Embryonic facial prominence (tissue), 1 donor: ENCODE data around the gene FBXL7.

Source experiments
- DNase-seq: peaks from one replicate; pipeline ENCODE4 v3.0.0-alpha.2; 2016; ENCODE audit errors: extremely low spot score

FBXL7 gene

GRCh38 chr5:15655683-15656082 lies 155.7 kb downstream of the FBXL7 start:
- no peak for DNase-seq

- no peak for DNase-seq
These were observed 165.0 kb downstream of the FBXL7 start for GRCh38 chr5:15664961-15665360.

- no peak for DNase-seq
These were observed 169.8 kb downstream of the FBXL7 start for GRCh38 chr5:15669826-15670225.

GRCh38 chr5:15674716-15675115 lies 174.7 kb downstream of the FBXL7 start:
- no peak for DNase-seq

GRCh38 chr5:15676591-15676990 lies 176.6 kb downstream of the FBXL7 start:
- no peak for DNase-seq

- DNase-seq: no peak
These were observed 179.2 kb downstream of the FBXL7 start for GRCh38 chr5:15679161-15679560.

GRCh38 chr5:15680455-15680854 lies 180.5 kb downstream of the FBXL7 start:
- no peak for DNase-seq

- DNase-seq: no peak
These were observed 182.1 kb downstream of the FBXL7 start for GRCh38 chr5:15682122-15682521.

GRCh38 chr5:15682566-15682965 lies 182.6 kb downstream of the FBXL7 start:
- no peak for DNase-seq

- no peak for DNase-seq
These were observed 183.4 kb downstream of the FBXL7 start for GRCh38 chr5:15683332-15683731.

GRCh38 chr5:15687401-15687800 lies 187.4 kb downstream of the FBXL7 start:
- no peak for DNase-seq

GRCh38 chr5:15689836-15690235 lies 189.9 kb downstream of the FBXL7 start:
- no peak for DNase-seq

GRCh38 chr5:15690611-15691010 lies 190.6 kb downstream of the FBXL7 start:
- DNase-seq: no peak

- no peak for DNase-seq
These were observed 191.5 kb downstream of the FBXL7 start for GRCh38 chr5:15691521-15691920.

- no peak for DNase-seq
These were observed 192.9 kb downstream of the FBXL7 start for GRCh38 chr5:15692706-15693381.

- no peak for DNase-seq
These were observed 193.4 kb downstream of the FBXL7 start for GRCh38 chr5:15693382-15693728.

- no peak for DNase-seq
These were observed 194.0 kb downstream of the FBXL7 start for GRCh38 chr5:15693933-15694332.

- peak; percentile 42 for DNase-seq
These were observed 194.8 kb downstream of the FBXL7 start for GRCh38 chr5:15694696-15695214.

GRCh38 chr5:15695215-15695731 lies 195.3 kb downstream of the FBXL7 start:
- DNase-seq: no peak

- DNase-seq: no peak
These were observed 200.4 kb downstream of the FBXL7 start for GRCh38 chr5:15700373-15700772.

GRCh38 chr5:15702102-15702501 lies 202.1 kb downstream of the FBXL7 start:
- no peak for DNase-seq

- no peak for DNase-seq
These were observed 203.9 kb downstream of the FBXL7 start for GRCh38 chr5:15703901-15704300.

- DNase-seq: peak; percentile 45
These were observed 204.5 kb downstream of the FBXL7 start for GRCh38 chr5:15704397-15704947.
